ENCODE measurements around the gene ANTXR2. TPM values are rescaled to one million over a fixed set of nuclear protein-coding genes. Genes with fewer than 3 reads are reported as not detected.

Gene ANTXR2
- total and polyA plus RNA-seq, 2 of the 8 experiments (the other 6 are each of a cell fraction or from before 2014, with no cell fraction given) = 1.1 to 7.5 TPM

DNA sequence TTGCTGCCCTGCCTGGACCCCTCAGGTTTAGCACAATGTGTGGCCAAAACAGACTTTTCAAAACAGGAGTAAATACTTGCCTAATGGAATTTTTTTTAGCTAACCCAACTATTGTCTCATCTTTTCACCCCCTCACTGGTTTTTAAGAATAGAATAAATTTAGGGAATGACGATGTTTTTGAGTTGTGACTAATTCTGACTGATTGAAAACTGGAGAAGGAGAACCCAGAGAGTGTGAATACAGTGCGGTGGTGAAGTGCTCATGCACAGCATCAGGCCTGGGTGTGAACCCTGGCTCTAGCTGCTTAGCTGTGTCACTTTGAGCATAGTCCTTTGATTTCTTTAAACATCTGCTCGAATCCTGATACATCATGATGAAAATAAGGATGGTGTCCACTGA lies 10.5 kb downstream of the ANTXR2 start (continued):
- TF ChIP-seq, protein P1, sequence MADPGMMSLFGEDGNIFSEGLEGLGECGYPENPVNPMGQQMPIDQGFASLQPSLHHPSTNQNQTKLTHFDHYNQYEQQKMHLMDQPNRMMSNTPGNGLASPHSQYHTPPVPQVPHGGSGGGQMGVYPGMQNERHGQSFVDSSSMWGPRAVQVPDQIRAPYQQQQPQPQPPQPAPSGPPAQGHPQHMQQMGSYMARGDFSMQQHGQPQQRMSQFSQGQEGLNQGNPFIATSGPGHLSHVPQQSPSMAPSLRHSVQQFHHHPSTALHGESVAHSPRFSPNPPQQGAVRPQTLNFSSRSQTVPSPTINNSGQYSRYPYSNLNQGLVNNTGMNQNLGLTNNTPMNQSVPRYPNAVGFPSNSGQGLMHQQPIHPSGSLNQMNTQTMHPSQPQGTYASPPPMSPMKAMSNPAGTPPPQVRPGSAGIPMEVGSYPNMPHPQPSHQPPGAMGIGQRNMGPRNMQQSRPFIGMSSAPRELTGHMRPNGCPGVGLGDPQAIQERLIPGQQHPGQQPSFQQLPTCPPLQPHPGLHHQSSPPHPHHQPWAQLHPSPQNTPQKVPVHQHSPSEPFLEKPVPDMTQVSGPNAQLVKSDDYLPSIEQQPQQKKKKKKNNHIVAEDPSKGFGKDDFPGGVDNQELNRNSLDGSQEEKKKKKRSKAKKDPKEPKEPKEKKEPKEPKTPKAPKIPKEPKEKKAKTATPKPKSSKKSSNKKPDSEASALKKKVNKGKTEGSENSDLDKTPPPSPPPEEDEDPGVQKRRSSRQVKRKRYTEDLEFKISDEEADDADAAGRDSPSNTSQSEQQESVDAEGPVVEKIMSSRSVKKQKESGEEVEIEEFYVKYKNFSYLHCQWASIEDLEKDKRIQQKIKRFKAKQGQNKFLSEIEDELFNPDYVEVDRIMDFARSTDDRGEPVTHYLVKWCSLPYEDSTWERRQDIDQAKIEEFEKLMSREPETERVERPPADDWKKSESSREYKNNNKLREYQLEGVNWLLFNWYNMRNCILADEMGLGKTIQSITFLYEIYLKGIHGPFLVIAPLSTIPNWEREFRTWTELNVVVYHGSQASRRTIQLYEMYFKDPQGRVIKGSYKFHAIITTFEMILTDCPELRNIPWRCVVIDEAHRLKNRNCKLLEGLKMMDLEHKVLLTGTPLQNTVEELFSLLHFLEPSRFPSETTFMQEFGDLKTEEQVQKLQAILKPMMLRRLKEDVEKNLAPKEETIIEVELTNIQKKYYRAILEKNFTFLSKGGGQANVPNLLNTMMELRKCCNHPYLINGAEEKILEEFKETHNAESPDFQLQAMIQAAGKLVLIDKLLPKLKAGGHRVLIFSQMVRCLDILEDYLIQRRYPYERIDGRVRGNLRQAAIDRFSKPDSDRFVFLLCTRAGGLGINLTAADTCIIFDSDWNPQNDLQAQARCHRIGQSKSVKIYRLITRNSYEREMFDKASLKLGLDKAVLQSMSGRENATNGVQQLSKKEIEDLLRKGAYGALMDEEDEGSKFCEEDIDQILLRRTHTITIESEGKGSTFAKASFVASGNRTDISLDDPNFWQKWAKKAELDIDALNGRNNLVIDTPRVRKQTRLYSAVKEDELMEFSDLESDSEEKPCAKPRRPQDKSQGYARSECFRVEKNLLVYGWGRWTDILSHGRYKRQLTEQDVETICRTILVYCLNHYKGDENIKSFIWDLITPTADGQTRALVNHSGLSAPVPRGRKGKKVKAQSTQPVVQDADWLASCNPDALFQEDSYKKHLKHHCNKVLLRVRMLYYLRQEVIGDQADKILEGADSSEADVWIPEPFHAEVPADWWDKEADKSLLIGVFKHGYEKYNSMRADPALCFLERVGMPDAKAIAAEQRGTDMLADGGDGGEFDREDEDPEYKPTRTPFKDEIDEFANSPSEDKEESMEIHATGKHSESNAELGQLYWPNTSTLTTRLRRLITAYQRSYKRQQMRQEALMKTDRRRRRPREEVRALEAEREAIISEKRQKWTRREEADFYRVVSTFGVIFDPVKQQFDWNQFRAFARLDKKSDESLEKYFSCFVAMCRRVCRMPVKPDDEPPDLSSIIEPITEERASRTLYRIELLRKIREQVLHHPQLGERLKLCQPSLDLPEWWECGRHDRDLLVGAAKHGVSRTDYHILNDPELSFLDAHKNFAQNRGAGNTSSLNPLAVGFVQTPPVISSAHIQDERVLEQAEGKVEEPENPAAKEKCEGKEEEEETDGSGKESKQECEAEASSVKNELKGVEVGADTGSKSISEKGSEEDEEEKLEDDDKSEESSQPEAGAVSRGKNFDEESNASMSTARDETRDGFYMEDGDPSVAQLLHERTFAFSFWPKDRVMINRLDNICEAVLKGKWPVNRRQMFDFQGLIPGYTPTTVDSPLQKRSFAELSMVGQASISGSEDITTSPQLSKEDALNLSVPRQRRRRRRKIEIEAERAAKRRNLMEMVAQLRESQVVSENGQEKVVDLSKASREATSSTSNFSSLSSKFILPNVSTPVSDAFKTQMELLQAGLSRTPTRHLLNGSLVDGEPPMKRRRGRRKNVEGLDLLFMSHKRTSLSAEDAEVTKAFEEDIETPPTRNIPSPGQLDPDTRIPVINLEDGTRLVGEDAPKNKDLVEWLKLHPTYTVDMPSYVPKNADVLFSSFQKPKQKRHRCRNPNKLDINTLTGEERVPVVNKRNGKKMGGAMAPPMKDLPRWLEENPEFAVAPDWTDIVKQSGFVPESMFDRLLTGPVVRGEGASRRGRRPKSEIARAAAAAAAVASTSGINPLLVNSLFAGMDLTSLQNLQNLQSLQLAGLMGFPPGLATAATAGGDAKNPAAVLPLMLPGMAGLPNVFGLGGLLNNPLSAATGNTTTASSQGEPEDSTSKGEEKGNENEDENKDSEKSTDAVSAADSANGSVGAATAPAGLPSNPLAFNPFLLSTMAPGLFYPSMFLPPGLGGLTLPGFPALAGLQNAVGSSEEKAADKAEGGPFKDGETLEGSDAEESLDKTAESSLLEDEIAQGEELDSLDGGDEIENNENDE (IDR thresholded peaks at IDR 0.05; ENCODE audit: insufficient replicate concordance, low read length) = no peak
- no peak for TF ChIP-seq SP4 (IDR thresholded peaks at IDR 0.05; ENCODE audit: low read length)
- TF ChIP-seq BCL11A (IDR thresholded peaks at IDR 0.05; ENCODE audit: low read depth in 2 of 2, low read length in 2 of 2) = no peak
- TF ChIP-seq CTBP2 (IDR thresholded peaks at IDR 0.05; ENCODE audit: borderline replicate concordance, insufficient read depth, insufficient read length, low read length) = no peak
- no peak for TF ChIP-seq SUZ12 (IDR thresholded peaks at IDR 0.05; ENCODE audit: low read length)
- no peak for TF ChIP-seq KDM4A (IDR thresholded peaks at IDR 0.05; ENCODE audit: low read depth, low read length, severe bottlenecking)
- TF ChIP-seq TAF1 (IDR thresholded peaks at IDR 0.05; ENCODE audit: low read depth, low read length) = no peak
- TF ChIP-seq TEAD4 (IDR thresholded peaks at IDR 0.05; ENCODE audit: low read depth, low read length) = no peak
- no peak for TF ChIP-seq SAP30 (IDR thresholded peaks at IDR 0.05; ENCODE audit: insufficient read depth, insufficient replicate concordance, low read length)
- no peak for TF ChIP-seq HDAC2 (IDR thresholded peaks at IDR 0.05; ENCODE audit: borderline replicate concordance in 1 of 2, low read depth in 2 of 2, low read length in 2 of 2)
- no peak for TF ChIP-seq EZH2 (IDR thresholded peaks at IDR 0.05; ENCODE audit: low read depth, low read length, severe bottlenecking)
- TF ChIP-seq SIX5 (IDR thresholded peaks at IDR 0.05; ENCODE audit: low read depth, low read length) = no peak

Measured in H1 (cell line).